HG03460 (cell line): ENCODE results near the gene SIRT4.
"Not testable (repeated sequence)": the region's sequence is repeated elsewhere in the genome, so short reads cannot be mapped to it uniquely, and the experiment has no call there.

Experiments used
- ATAC-seq: cut with Tn5 transposase; IDR thresholded peaks from one replicate; pipeline ENCODE4 v1.9.1; 2021; ENCODE audit not compliant: unreplicated experiment

SIRT4 gene

GRCh38 chr12:120301962-120302815 lies at the start of gene SIRT4:
SIRT4 (plus strand) TSS chr12:120302321; CDS start chr12:120303562, 1,241 bp downstream.
- ATAC-seq, result peak; percentile 95

- not testable (repeated sequence) for ATAC-seq
These were observed 48.8 kb upstream of the SIRT4 start for GRCh38 chr12:120253313-120253712.

GRCh38 chr12:120254809-120255208 lies 47.3 kb upstream of the SIRT4 start:
- ATAC-seq, result no peak

GRCh38 chr12:120257041-120257821 lies 44.9 kb upstream of the SIRT4 start:
- ATAC-seq, result no peak

GRCh38 chr12:120258323-120258896 lies 43.7 kb upstream of the SIRT4 start:
- no peak for ATAC-seq

- no peak for ATAC-seq
These were observed 42.5 kb upstream of the SIRT4 start for GRCh38 chr12:120259418-120260202.

- ATAC-seq, result no peak
These were observed 41.5 kb upstream of the SIRT4 start for GRCh38 chr12:120260607-120261006.

GRCh38 chr12:120261951-120262851 lies 39.9 kb upstream of the SIRT4 start:
- no peak for ATAC-seq

GRCh38 chr12:120262852-120263747 lies 39.0 kb upstream of the SIRT4 start:
- ATAC-seq, result no peak

- ATAC-seq, result no peak
These were observed 38.4 kb upstream of the SIRT4 start for GRCh38 chr12:120263748-120264085.

GRCh38 chr12:120264086-120264903 lies 37.8 kb upstream of the SIRT4 start:
- no peak for ATAC-seq

GRCh38 chr12:120264904-120265472 lies 37.1 kb upstream of the SIRT4 start:
- no peak for ATAC-seq

GRCh38 chr12:120265473-120266179 lies 36.5 kb upstream of the SIRT4 start, which contains the start of gene PXN:
PXN (minus strand) TSS chr12:120265730; CDS start chr12:120265629, 101 bp downstream.
- ATAC-seq, result no peak

- no peak for ATAC-seq
These were observed 35.8 kb upstream of the SIRT4 start for GRCh38 chr12:120266180-120266870.

- ATAC-seq, result no peak
These were observed 34.4 kb upstream of the SIRT4 start for GRCh38 chr12:120267736-120268135.

- no peak for ATAC-seq
These were observed 25.4 kb upstream of the SIRT4 start for GRCh38 chr12:120276734-120277133.
